Omental fat pad (tissue), 4 donors: ENCODE measurements around the gene MTCL1. TPM values are rescaled to one million over a fixed set of nuclear protein-coding genes. Genes with fewer than 3 reads are reported as not detected.

ENCODE experiments used
- ATAC-seq: fragments of 150-250 bp; one replicate; pipeline ENCODE4 v1.9.1; 2016; ENCODE audit warnings: mild to moderate bottlenecking, moderate library complexity; ENCODE audit not compliant: low FRiP score
- DNase-seq: peaks from one replicate; pipeline ENCODE4 v3.0.0-alpha.2; 2019; ENCODE audit warnings: low spot score
- CTCF ChIP-seq, 3 donors: fragments of 450-650 bp; IDR thresholded peaks; one replicate each; pipeline ENCODE4 v1.5.1; 2016 to 2017; ENCODE audit warnings: antibody characterized with exemption in 3 of 3, mild to moderate bottlenecking in 3 of 3, moderate library complexity in 2 of 3
- total RNA-seq, 4 donors: library from RNA; depleted of rRNA; stranded (reverse); fragments of >200 nt; gene quantifications; one replicate each; pipeline ENCODE4 v1.1.0, GENCODE V29; 2016

The MTCL1 gene
- total RNA-seq, 4 donors from 2014 or later = 1.6 to 3.5 (median 2.0) TPM

DNA sequence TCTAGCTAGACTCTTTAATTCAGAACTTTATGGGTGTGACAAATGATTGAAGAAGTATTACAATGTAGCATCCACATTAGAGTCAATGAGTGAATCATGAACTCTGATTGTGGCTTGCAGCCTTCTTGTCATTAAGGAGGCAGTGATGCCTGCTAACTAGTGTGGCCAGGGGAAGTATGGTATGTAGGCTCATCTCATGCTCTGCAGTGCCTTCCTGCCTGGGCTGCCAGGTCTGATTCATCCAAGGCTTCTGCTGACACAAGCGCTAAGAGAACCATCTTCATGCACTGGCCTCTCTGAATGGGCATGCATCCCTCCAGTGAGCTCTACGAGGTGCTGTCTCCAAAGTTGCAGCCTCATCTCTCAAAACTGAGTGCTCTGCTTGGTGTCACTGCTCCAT, 144.3 kb downstream of the MTCL1 start:
- DNase-seq (no peak), ATAC-seq (no peak)
- TF ChIP-seq CTCF (IDR thresholded peaks at IDR 0.05) = no peak

GRCh38 chr18:8851659-8852058, 146.3 kb downstream of the MTCL1 start:
- ATAC-seq = no peak
- no peak for TF ChIP-seq CTCF (IDR thresholded peaks at IDR 0.05)

DNA sequence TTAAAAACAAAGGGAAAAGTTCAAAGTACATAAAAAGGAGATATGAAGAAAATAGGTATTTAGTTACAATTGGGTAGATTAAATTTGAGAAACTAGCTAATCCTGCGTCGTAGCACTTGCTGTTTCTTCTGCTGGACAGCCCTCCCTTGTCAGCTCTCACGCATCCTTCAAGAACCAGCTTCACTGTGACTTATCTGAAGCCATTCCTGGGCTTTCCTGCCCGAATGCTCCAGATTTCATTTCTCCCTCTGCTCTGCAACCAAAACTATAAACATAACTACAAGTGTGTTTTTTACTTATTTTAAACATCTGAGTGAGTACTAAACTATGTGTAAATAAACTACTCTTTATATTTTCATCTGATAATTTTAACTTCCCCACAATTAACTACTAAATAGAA, 149.2 kb downstream of the MTCL1 start:
- no peak for DNase-seq
- TF ChIP-seq CTCF (IDR thresholded peaks at IDR 0.05) = no peak
- ATAC-seq = no peak

More at GRCh38 chr18:8851659-8852058, 146.3 kb downstream of the MTCL1 start:
- DNase-seq = no peak

DNA sequence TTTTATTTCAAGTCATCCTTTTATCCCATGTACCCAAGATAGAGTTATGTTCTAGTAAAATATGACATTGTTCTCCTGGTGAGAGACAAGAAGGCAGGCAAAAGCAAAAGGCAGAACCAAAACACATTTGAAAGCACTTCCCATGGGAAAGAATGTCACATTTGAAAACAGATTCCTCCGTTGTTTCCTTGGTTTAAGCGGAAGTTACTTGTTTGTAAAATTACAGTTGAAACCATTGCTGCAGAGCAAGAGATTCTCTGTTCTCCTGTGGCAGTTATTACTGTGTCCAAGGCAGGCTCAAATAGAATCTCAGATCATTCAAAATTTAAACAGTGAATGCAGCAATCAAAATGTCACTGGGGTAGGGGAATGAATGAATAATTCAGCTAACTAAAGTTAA, 149.6 kb downstream of the MTCL1 start:
- DNase-seq = no peak
- ATAC-seq = no peak
- no peak for TF ChIP-seq CTCF (IDR thresholded peaks at IDR 0.05)

GRCh38 chr18:8856212-8856611, 150.9 kb downstream of the MTCL1 start:
- TF ChIP-seq CTCF (IDR thresholded peaks at IDR 0.05) = no peak

GRCh38 chr18:8856769-8857393, 151.5 kb downstream of the MTCL1 start:
- no peak for TF ChIP-seq CTCF (IDR thresholded peaks at IDR 0.05)
- ATAC-seq = no peak
- DNase-seq = no peak

More at GRCh38 chr18:8856212-8856611, 150.9 kb downstream of the MTCL1 start:
- no peak for DNase-seq
- ATAC-seq = no peak

DNA sequence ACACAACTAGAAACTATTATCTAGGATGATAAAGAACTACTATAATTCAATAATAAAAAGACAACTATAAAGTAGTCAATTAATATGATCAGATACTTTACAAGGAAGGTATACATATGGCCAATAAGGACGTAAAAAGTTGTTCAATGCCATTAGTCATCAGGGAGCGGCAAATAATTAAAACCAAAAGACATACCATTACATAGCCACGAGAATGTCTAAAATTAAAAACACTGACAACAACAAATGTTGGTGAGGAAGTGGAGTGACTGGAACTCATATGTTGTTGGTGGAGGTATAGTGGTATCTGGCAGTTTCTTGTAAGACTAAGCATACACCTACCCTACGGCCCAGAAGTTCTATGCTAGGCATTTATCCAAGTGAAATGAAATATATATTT, 152.4 kb downstream of the MTCL1 start:
- ATAC-seq = no peak
- TF ChIP-seq CTCF (IDR thresholded peaks at IDR 0.05) = no peak
- DNase-seq = no peak
